DMS 273 (cell line): ENCODE measurements around the gene RASSF7.
"Not testable (repeated sequence)": the region's sequence is repeated elsewhere in the genome, so short reads cannot be mapped to it uniquely, and the experiment has no call there.

Experiments used
- DNase-seq: peaks from one replicate; lab custom pipeline; 2025; ENCODE audit not compliant: unreplicated experiment; lab: John Stamatoyannopoulos, UW

Gene RASSF7

DNA sequence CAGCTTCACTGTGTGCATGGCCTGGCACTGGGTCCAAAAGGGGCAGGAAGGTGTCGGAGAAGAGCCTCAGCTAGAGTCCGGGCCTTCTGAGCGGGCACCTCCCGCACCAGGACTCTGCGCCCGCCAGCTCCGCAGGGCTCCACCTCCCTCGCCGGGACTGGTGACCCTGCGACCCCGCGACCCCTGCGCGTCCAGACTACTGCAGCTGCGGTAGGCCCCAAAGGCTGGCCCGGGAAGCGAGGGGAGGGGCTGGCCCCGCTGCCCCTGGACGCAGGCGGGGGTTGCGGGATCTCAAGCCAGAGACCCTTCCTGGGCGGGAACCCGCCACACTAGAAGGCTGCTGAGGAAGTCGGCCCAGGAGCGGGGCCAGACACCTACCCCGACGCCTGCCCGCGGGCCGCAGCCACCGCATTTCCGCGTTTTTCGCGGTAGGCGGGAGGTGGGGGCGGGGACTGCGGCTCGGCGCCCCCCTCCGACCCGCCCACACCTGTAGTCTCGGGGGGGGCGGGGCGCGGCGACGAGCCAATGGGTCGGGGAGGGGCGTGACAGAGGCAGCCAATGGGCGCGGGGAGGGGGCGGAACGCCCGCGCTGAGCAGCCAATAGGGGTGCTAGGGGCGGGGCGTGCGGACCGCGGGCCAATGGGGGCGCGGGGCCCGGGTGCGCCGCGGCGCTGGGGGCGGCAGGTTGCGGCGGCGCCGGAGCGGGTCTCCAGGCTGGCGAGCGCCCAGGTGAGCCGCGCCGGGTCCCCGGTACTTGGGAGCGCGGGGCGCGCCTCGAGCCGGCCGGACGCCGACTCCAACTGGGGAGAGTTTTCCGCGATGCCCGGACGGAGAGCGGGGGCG is at the start of gene RASSF7, which contains the start of gene LMNTD2:
Gene RASSF7 (plus strand): TSS at position 666 of the 843 bp plus-strand sequence. CDS start 799 bp downstream, outside the sequence.
Gene LMNTD2 (minus strand): TSS at position 434 of the 843 bp plus-strand sequence. CDS start 22 bp downstream, at position 412.
- peak; percentile 92 for DNase-seq

DNA sequence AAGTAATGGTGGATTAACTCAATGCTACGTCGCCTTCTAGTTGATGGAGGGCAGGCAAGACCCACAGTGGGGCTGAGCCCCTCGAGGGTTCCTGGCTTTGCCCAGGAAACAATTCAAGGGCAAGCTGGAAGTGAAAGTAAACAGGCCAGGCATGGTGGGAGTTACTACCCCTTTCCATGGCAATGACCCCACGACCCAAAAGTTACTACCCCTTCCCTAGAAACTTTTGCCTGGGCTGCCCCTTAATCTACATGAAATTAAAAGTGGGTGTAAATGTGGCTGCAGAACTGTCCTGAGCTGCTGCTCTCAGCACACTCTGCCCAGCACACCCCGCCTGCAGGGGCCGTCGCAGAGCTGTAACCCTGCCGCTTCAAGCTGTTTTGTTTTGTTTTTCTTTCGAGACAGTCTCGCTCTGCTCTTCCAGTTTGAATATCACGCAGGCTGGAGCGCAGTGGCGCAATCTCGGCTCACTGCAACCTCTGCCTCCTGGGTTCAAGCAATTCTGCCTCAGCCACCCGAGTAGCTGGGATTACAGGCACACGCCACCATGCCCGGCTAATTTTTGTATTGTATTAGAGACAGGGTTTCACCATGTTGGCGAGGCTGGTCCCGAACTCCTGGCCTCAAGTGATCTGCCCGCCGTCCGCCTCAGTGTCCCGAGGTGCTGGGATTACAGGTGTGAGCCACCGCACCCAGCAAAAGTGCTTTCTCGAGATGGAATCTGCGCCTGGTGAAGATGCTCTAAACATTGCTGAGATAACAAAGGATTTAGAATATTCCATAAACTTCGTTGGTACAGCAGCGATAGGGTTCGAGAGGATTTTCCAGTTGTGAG is 47.8 kb upstream of the RASSF7 start:
- no peak for DNase-seq

DNA sequence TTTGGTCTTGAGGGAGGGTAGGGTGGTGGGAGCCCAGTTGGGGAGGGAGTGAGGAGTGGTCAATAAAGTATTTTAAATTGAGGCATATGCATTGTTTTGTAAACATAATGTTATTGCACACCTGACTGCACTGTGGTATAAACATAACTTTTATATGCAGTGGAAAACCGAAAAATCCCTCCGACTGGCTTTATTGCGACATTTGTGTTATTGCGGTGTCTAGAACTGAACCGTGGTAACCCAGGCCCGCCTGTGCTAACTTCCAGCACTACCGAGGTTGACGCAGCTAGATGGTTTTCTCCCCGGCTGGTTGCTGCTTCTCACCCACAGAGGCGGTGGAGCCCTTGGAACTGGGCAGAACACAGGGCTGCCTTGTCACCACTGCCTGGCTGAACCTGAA is 46.2 kb upstream of the RASSF7 start:
- DNase-seq, result no peak

- no peak for DNase-seq
These were observed 45.6 kb upstream of the RASSF7 start for GRCh38 chr11:515131-515530.

DNA sequence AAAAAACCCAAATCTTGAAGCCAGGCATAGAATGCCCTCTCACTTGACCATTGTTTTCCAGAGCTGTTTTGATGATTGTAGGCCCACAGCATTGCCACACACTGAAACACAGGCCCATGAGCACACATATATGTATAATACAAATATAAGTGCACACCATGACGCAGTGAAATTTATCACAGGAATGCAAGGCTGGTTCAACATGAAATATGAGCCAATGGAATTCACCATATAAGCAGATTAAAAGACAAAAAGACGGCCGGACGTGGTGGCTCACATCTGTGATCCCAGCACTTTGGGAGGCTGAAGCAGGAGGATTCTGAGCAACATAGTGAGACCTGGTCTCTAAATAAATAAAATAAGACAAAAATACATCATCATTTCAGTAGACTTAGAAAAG is 44.4 kb upstream of the RASSF7 start:
- DNase-seq, result no peak

DNA sequence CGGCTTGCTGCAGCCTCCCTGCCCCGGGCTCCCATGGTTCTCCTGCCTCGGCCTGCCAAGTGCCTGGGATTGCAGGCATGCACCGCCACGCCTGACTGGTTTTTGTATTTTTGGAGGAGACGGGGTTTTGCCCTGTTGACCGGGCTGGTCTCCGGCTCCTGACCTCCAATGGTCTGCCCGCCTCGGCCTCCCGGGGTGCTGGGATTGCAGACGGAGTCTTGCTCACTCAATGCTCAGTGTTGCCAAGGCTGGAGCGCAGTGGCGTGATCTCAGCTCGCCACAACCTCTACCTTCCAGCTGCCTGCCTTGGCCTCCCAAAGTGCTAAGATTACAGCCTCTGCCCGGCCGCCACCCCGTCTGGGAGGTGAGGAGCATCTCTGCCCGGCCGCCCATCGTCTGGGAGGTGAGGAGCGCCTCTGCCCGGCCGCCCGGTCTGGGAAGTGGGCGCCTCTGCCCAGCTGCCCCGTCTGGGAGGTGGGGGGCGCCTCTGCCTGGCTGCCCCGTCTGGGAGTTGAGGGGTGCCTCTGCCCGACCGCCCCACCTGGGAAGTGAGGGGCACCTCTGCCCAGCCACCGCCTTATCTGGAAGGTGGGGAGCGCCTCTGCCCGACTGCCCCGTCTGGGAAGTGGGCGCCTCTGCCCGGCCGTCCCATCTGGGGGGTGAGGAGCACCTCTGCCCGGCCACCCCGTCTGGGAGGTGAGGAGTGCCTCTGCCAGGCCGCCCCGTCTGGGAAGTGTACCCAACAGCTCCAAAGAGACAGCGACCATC is 43.7 kb upstream of the RASSF7 start:
- not testable (repeated sequence) for DNase-seq

DNA sequence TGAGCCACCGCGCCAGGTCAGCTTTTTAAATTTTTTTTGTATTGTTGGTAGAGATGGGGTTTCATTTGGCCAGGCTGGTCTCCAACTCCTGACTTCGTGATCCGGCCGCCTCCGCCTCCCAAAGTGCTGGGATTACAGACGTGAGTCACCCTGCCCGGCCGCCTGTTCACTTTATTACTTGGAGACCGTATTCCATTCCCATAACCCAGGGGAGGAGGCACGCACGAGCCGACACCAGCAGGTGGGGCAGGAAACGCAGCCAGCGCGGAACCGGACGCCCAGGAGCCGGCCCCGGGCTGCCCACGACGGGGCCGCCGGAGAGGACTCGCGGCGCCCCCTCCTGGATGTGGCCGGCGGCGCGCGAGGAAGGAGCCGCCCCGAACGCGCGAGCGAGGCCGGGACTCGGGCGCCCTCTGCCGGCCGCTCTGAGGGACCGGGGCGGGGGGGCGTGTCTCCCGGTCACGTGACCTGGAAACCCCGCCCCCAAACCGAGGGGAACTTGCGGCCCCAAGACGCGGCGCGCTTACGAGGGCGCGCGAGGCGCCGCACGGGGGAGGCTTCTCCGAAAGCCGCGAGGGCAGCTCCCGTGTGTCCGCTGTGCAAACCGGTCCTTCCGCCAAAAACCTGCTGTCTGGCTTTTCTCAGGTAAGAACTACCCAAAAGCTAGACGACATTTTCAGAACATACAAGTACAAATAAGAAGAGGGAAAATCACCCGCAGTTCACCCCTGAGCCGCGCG is 42.1 kb upstream of the RASSF7 start:
- DNase-seq, result peak; percentile 96

- DNase-seq, result peak; percentile 44
These were observed 40.2 kb upstream of the RASSF7 start for GRCh38 chr11:520428-521176.

GRCh38 chr11:521177-521688 is 39.5 kb upstream of the RASSF7 start:
- no peak for DNase-seq

DNA sequence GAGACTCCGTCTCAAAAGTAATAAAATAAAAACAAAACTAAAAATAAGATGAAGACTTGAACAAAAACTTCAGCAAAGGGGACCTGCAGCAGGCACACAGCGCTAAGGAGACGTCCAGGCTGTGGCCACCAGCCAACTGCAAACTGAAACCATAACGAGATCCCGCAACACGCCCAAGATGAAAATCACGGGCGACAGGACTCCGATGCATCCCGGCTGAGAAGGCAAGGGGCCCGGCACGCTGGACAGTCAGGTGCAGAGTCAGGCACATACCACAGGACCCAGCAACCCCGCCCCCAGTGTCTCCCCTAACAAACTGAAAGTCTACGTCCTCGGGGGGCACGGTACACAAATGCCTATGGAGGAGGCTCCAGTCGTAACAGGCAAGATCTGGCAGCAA is 34.6 kb upstream of the RASSF7 start:
- no peak for DNase-seq

GRCh38 chr11:528166-528814 is 32.5 kb upstream of the RASSF7 start:
- no peak for DNase-seq

GRCh38 chr11:528815-529727 is 31.7 kb upstream of the RASSF7 start:
- no peak for DNase-seq

DNA sequence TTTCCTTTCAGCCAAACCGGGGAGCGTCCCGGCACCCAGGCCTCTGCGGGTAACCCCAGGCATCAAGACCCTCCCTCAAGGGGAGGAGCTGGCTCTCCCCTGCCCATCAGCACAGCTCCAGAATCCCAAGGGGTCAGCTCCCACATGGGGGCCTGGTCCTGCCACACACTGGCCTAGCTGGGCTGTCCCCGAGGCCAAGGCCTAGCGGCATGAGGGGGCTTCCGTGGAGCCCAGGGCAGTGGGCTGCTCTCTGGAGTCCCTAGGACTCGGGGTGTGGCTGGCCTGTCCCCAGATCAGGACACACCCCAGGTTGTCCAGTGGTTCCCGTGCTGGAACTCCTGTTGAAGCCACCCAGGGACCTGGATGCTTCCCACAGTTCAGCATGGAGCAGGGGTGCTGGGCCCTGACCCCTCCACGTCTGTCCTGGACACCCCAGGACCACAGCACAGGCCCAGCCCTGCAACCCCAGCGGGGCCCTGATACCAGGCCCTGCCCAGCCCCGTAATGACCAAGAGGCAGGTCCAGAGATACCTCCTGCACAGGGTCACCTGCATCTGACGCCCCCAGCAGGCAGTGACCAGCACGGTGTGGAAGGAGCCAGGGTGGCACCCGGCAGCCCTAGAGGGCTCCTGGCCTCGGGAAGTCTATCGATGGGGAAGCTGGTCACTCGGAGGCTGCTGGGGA is 30.9 kb upstream of the RASSF7 start:
- DNase-seq, result no peak

GRCh38 chr11:530960-531831 is 29.6 kb upstream of the RASSF7 start:
- no peak for DNase-seq

- DNase-seq, result no peak
These were observed 28.7 kb upstream of the RASSF7 start for GRCh38 chr11:531919-532526.

DNA sequence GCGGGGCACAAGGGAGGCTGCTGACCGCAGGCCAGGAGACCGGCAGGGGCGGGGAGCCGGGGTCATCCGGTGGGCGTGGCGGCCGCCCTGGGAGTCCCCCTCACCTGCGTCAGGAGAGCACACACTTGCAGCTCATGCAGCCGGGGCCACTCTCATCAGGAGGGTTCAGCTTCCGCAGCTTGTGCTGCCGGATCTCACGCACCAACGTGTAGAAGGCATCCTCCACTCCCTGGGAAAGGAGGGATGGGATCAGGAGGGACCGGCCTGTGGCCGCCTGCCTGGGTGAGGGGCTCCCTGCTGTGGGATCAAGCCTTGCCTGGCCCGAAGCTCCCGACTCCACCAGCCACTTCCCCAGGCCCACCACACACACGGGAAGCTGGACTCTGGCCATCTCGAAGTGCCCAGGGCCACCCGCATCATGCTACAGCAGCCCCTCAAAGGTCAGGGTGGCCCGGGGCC is 28.2 kb upstream of the RASSF7 start:
- no peak for DNase-seq
